ENCODE results near the gene DCTN3.
"Not testable (repeated sequence)": the region's sequence is repeated elsewhere in the genome, so short reads cannot be mapped to it uniquely, and the experiment has no call there.

The DCTN3 gene

GRCh38 chr9:34646211-34647083 is 26.2 kb upstream of the DCTN3 start, which contains the start of gene GALT:
Gene GALT (plus strand): TSS chr9:34646675. CDS start chr9:34646705, 30 bp downstream.
- DNase-seq: peak; percentile 97

GRCh38 chr9:34644766-34645314 is 24.5 kb upstream of the DCTN3 start:
- no peak for DNase-seq

- DNase-seq: no peak
These were observed 22.4 kb upstream of the DCTN3 start for GRCh38 chr9:34642679-34643078.

- not testable (repeated sequence) for DNase-seq
These were observed 19.0 kb upstream of the DCTN3 start for GRCh38 chr9:34639322-34639721.

DNA sequence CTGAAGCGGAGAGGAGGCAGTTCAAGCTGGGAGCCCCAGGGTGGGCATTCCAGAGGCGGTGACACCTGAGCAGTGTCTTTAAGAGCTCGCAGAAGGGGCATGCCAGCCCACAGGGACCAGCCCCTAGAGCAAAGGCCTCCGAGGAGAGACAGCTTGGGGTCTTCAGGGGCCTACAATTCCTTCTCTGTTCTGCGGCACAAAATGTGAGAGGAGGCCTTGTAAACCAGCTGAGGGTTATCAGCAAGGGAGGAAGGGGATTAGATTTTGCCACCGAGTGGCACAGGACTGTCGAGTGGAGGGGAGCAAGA is 17.8 kb upstream of the DCTN3 start:
- DNase-seq: no peak

DNA sequence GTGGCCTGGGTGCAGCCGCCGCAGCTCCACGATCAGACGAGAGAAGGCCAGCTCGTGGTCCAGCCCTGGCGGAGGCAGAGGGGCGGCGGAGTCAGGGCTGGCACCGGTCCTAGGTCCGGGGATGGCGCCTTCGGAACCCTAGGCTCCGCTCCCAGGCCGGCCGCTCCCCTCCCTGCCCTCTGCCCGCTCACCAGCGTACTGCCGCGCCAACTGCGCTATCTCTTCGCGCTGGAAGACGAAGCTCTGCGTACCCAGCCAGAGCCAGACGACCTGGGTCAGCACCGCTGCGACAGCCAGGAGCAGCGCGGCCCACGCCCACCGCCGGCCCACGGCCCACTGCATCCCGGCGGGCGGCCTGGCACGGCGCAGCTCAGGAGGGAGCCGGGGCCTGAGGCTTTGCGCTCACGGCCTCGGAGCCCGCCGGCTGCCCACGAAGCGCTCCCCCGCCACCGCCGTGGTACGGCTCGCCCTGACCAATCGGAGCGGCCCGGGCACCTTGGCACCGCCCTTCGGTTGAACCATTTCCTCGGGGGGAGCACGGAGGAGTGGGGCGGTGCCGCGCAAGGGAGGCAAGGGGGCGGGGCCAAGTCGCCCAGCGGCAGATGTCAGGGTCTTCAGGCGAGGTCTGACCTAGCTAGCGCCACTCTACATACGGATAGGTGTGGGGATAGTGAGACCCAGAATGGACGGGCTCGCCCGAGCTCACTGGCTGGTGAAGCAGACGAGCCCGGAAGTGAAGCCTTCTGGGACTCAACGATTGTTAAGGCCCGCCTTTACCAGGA is 17.3 kb upstream of the DCTN3 start, which contains the start of gene SIGMAR1:
TSS of gene SIGMAR1 (minus strand) at position 432 of the 782 bp plus-strand sequence. CDS start at position 342, 90 bp downstream.
- DNase-seq: peak; percentile 96

DNA sequence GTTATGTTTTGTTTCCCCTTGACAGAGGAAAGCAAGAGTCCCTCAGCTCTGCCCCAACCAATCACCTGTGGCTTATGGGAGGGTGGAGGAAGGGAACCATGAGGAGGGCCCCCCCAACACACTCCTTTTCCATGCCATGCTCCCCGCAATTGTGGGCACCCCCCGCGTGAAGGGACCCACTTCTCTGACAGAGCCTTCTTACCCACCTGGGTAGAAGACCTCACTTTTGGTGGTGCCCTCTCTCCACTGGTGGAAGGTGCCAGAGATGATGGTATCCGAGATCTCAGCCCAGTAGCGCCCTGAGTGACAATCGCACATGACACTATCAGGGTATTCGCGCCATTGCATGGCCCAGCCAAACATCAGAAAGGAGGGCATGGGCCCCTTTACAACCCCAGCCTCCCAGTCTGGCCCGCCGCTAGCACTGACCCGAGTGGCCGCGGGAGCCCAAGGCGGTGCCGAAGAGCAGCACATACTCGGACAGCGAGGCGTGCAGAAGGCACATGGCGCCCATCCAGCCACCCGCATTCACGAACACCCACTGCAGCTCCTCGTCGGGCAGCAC is 16.6 kb upstream of the DCTN3 start:
- no peak for DNase-seq

GRCh38 chr9:34635556-34635955 is 15.3 kb upstream of the DCTN3 start:
- no peak for DNase-seq

- DNase-seq: no peak
These were observed 14.4 kb upstream of the DCTN3 start for GRCh38 chr9:34634551-34635248.

DNA sequence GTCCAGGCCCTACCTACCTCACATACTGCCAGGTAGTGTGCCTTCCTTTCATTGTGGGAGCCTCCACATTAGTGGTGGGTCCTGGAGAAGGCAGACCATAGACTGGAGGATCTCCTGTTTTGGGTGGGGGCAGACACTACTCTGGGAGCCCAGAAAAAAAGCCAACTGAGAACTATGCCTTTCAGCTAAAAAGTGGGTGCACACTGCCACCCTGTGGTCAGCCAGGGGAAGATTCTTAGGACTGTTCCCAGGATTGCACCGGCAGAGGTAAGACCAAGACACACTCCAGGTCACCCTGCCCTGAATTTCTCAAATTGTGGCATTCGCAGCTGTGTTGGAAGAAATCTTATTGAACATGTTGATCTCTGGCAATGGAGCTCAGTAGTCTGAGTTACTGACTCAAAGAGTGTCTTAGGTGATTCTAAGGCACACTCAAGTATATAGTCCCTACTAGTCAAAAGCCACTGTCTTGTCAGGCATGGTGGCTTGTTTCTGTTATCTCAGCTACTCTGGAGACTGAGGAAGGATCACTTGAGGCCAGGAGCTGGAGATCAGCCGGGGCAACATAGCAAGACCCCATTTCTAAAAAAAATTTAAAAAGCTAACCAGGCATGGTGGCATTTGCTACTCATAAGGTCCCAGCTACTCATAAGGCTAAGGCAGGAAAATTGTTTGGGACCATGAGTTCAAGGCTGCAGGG is 13.7 kb upstream of the DCTN3 start:
- peak; percentile 81 for DNase-seq

- no peak for DNase-seq
These were observed 12.9 kb upstream of the DCTN3 start for GRCh38 chr9:34633166-34633565.

DNA sequence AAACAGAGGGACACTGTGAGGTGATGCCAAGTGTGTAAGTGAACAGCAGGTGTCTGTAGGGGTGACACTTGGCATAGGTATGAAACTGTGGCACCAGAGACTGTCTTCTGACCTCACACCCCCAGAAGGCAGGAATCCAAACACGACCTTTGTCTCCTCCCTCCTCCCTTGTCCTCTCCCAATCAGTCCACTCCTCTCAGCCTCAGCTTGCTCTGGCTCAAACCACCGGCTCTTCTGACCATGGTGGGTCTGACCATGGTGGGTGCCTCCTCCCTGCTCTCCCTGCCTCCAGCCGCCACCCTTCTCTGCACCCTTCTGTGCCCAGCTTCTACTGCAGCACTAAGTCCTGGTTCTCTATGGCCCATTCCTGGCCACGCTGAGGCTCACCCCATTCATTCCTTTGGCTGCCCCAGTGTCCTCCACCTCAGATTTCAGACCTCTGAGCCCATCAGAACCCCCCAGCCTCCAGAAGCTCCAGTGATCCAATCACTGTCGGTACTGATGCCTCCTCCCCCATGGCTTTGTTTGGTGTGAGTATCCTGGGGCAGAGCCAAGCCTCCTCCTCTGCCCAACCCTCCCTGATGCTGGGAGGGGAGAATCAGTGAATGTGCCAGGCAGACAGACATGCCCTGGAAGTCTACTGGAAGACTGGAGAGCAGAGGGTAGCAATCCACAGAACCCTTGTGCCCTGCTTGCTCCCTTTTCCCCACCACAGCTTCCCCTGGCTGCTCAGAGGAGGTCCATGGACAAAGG is 10.3 kb upstream of the DCTN3 start:
- no peak for DNase-seq

DNA sequence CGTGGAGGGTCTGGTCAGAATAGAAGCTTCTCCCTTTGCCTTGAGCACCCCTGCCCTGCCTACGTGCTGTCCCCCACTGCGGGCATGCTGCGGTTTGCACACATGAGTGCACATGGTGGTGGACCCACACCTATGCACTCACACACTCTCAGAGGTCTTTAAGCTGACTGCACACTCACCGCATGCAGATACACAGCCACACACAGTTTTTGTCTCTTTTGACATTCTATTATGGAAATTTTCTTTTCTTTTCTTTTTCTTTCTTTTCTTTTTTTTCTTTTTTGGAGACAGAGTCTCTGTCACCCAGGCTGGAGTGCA is 9.2 kb upstream of the DCTN3 start:
- no peak for DNase-seq

DNA sequence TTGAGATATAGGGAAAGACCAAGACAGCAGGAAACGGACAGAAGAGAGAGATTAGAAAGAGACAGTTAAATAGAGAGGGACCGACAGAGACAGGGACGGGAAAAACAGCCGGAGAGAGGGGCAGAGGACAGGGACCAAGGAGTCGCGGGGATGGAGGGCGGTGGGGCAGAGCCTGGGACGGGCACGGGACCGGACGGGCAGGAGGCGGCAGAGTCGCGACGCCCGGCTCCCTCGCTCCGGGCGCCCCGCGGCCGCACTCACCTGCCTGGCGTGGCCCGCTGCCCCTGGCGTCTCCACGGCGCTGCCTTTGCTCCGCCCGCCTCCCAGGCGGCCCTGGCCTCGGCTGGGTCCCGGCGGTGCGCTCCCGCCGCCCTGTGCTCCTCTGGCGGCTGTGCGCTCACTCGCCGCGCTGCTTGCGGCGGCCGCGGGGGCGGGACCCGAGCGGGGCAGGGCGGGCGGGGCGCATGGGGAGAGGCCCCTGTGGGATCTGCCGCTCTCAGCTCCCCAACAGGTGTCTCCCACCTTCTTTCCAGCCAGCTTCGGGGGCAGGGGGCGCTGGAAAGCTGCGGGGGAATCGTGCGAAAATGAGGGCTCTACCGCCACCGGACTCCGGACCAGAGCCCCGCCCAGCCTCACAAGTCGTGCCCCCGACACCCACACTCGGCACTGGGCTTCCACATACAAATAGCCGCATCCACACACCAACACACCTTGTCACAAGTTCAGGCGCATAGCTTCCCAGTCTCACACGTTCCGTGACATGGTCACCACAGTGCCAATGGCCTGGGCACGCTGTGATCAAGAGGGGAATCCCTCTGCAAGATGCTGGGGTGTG is 8.6 kb upstream of the DCTN3 start, which contains the start of gene ARID3C:
TSS of gene ARID3C (minus strand) at position 411 of the 835 bp plus-strand sequence. CDS start 1,052 bp downstream, outside the sequence.
- DNase-seq: peak; percentile 48

- no peak for DNase-seq
These were observed 7.7 kb upstream of the DCTN3 start for GRCh38 chr9:34627716-34628655.

DNA sequence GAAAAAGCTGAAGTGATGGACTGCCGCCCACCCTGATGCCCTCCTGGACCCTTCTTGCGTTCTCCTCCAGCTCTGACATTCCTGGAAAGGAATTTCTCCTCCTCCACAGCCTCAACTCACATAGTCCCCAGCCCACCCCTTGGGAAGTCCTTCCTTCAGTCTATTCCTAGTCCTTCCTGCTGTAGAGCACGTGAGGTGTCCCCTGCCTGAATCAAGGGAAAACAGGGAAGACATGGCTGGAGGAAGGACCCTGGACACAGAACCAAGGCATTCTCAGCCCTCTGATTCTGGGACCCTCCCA is 4.8 kb upstream of the DCTN3 start:
- DNase-seq: no peak

DNA sequence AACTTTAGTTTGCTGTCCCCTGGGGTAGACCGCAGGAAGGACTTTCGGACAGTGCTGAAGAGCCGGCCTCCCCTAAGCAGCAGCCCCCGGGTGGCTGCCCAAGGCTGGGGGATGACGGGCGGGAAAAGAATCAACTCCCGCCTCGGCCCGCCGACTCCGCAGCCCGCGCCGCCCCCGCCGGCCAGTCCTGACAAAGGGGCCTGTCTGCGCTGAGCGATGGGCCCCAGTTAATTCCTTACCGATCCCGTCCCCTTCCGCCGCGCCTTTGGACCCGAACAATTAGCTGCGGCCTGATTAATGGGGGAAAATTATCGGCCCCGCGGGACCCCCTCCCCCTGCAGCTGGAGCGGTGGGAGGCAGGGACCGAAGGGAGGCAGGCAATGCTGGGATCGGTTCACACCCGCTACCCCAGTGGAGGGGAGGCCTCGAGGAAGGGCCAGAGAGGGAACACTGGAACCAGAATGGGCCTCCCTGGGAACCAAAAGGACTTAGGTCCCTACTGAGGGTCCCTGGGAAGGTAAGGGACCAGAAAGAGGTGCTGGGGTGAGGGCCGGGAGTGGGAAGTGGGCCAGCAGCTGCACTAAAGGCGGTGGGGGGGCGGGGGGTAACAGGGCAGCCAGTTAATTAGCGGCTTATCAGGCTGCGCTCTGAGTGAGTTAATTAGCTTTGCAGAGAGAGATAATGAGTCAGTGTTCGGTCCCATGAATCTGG is 4.3 kb upstream of the DCTN3 start:
- DNase-seq: no peak

DNA sequence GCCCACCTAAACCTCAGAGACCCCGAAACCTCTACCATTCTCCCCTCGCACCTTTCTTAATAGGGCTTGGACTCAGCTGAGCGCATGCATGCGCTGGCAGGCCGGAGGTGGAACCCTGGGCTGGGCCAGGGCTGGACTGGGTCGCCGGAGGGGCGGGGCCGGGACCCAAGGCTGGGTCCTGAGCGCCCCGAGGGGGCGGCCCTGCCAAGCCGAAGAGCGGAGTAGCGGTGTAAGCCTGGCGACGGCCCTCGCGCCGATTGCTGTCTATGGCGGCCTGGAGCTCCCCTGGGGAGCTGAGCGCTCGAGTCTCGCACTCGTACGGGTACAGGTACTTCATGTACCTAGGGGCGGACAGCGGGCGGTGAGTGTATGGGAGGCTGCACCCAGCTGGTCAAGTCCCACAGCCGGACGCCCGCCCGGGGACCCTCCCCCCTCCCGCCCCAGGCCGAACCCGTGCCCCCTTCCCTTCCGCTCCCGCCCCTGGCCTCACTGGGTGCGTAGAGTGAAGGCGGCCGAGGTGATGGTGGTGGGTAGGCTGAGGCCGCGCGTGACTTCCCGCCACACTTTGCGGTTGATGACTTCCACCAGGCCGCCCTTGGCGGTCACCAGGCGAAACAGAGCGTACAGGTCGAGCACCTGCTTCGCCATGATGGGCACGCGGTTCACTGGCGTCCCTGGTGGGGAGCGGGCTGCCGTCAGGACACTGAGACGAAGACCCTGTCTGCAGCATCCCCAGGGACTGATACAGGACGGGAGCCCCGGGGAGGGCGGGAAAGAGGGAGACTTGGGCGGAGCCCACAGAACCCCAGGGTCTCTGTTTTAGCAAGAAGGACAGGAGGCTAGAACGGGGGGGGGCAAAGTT is 3.3 kb upstream of the DCTN3 start:
- peak; percentile 21 for DNase-seq
